CD14-positive monocyte (primary cell): ENCODE results near the gene CXADR. TPM values are rescaled to one million over a fixed set of nuclear protein-coding genes. Genes with fewer than 3 reads are reported as not detected.
A peak's percentile ranks its signal among the peaks of the same experiment; 100 is the strongest.

Experiments
- DNase-seq, 3 donors: peaks; one replicate each; pipeline ENCODE4 v3.0.0-alpha.2; 2011 to 2022
- H2AFZ ChIP-seq: 2 replicates; pipeline ENCODE4 v1.6.0; 2012; ENCODE audit warnings: mild to moderate bottlenecking, low read depth, low read length, inconsistent platforms; ENCODE audit not compliant: insufficient read depth, poor library complexity, severe bottlenecking
- H3K27ac ChIP-seq, 2 donors: 1 replicate in 1 of 2; 2 replicates in 1 of 2; pipeline ENCODE4 v1.5.1; 2012 to 2013; ENCODE audit warnings: low read length in 2 of 2, control low read depth in 1 of 2, inconsistent platforms in 1 of 2, low read depth in 1 of 2, mild to moderate bottlenecking in 1 of 2
- H3K27me3 ChIP-seq, 2 donors: one replicate each; pipeline versions ENCODE4 v1.6.0 to v1.6.1; 2011 to 2013; ENCODE audit warnings: low read length in 2 of 2; ENCODE audit not compliant: control insufficient read depth in 2 of 2, insufficient read depth in 2 of 2
- H3K36me3 ChIP-seq, 2 donors: replicated peaks in 1 of 2; 1 replicate in 1 of 2; 2 replicates in 1 of 2; pipeline versions ENCODE4 v1.5.1 to v1.6.1; 2012 to 2013; ENCODE audit warnings: low read length in 2 of 2, control low read depth in 1 of 2, inconsistent platforms in 1 of 2, mild to moderate bottlenecking in 1 of 2; ENCODE audit not compliant: insufficient read depth in 2 of 2, control insufficient read depth in 1 of 2
- H3K4me1 ChIP-seq, 2 donors: 1 replicate in 1 of 2; 2 replicates in 1 of 2; pipeline versions ENCODE4 v1.5.1 to v1.6.1; 2012 to 2013; ENCODE audit warnings: low read length in 2 of 2, control low read depth in 1 of 2, inconsistent platforms in 1 of 2, mild to moderate bottlenecking in 1 of 2, moderate library complexity in 1 of 2; ENCODE audit not compliant: insufficient read depth in 2 of 2, control insufficient read depth in 1 of 2
- H3K4me2 ChIP-seq: replicated peaks from 2 replicates; pipeline ENCODE3; 2012; ENCODE audit warnings: low read length, moderate library complexity, mild to moderate bottlenecking; ENCODE audit not compliant: poor library complexity, severe bottlenecking; ENCODE audit errors: extremely low read depth
- H3K4me3 ChIP-seq, 3 experiments: fragments of 200-600 bp in 1 of 3; sonication (generic) in 1 of 3; replicated peaks in 1 of 3; 1 replicate in 2 of 3; 2 replicates in 1 of 3; pipeline ENCODE4 v1.5.1; 2011 to 2013; ENCODE audit warnings: low read length in 3 of 3, mild to moderate bottlenecking in 3 of 3, control low read depth in 2 of 3, low read depth in 2 of 3, inconsistent platforms in 1 of 3, moderate library complexity in 1 of 3
- H3K79me2 ChIP-seq: 2 replicates; pipeline ENCODE4 v1.6.0; 2012; ENCODE audit warnings: mild to moderate bottlenecking, control low read depth, inconsistent platforms, low read length, moderate library complexity; ENCODE audit not compliant: insufficient read depth
- H3K9ac ChIP-seq: 2 replicates; pipeline ENCODE4 v1.6.0; 2017; ENCODE audit warnings: low read length, mild to moderate bottlenecking; ENCODE audit not compliant: insufficient read depth, poor library complexity, severe bottlenecking
- H3K9me3 ChIP-seq, 2 donors: replicated peaks in 1 of 2; 1 replicate in 1 of 2; 2 replicates in 1 of 2; pipeline versions ENCODE4 v1.5.1 to v1.6.1; 2012 to 2013; ENCODE audit warnings: low read length in 2 of 2, control low read depth in 1 of 2; ENCODE audit not compliant: control insufficient read depth in 1 of 2, insufficient read depth in 1 of 2
- H4K20me1 ChIP-seq: 2 replicates; pipeline ENCODE4 v1.6.0; 2012; ENCODE audit warnings: mild to moderate bottlenecking, low read length, control low read depth, moderate library complexity; ENCODE audit not compliant: insufficient read depth
- H3K27ac Mint-ChIP-seq, 7 donors: one replicate each; pipeline ENCODE4 v1.8.0; 2020; ENCODE audit warnings: mild to moderate bottlenecking in 7 of 7, mixed read lengths in 7 of 7, moderate library complexity in 6 of 7, inconsistent platforms in 2 of 7
- H3K27me3 Mint-ChIP-seq, 3 donors: one replicate each; pipeline ENCODE4 v1.8.0; 2021 to 2022; ENCODE audit warnings: low read depth in 3 of 3, mild to moderate bottlenecking in 3 of 3, mixed read lengths in 3 of 3, moderate library complexity in 3 of 3, inconsistent platforms in 1 of 3
- H3K36me3 Mint-ChIP-seq, 2 donors: one replicate each; pipeline ENCODE4 v1.8.0; 2020; ENCODE audit warnings: mixed read lengths in 2 of 2, inconsistent platforms in 1 of 2, mild to moderate bottlenecking in 1 of 2
- H3K4me1 Mint-ChIP-seq: one replicate; pipeline ENCODE4 v1.8.0; 2020; ENCODE audit warnings: mild to moderate bottlenecking, mixed read lengths
- H3K4me3 Mint-ChIP-seq, 2 donors: one replicate each; pipeline ENCODE4 v1.8.0; 2020; ENCODE audit warnings: mild to moderate bottlenecking in 2 of 2, mixed read lengths in 2 of 2, moderate library complexity in 1 of 2
- H3K9me3 Mint-ChIP-seq, 7 donors: one replicate each; pipeline ENCODE4 v1.8.0; 2020 to 2022; ENCODE audit warnings: mixed read lengths in 7 of 7, mild to moderate bottlenecking in 6 of 7, moderate library complexity in 6 of 7, inconsistent platforms in 2 of 7
- CTCF ChIP-seq: fragments of 200-600 bp; IDR thresholded peaks from one replicate; pipeline ENCODE4 v1.8.0; 2022; ENCODE audit warnings: antibody characterized with exemption, mild to moderate bottlenecking
- WGBS: methylation state at CpG from one replicate; pipeline ENCODE4 v1.1.5; 2013; ENCODE audit warnings: missing lambda C conversion rate; ENCODE audit not compliant: insufficient coverage; 5-methylcytosine and 5-hydroxymethylcytosine counted together
- intact Hi-C, 2 donors: fragments of 100-400 bp; cut with micrococcal nuclease; formaldehyde crosslinking; loops; one replicate each; pipeline versions ENCODE4 v1.15.0 to v1.15.1; 2023
- polyA plus RNA-seq, 3 donors: library from polyadenylated mRNA; depleted of rRNA in 1 of 3; unstranded in 2 of 3; stranded (reverse) in 1 of 3; fragments of 300-500 nt in 2 of 3; fragments of >200 nt in 1 of 3; fragmentation: Illumina TruSeq in 2 of 3; gene quantifications; 1 replicate in 2 of 3; 2 replicates in 1 of 3; pipeline ENCODE4 v1.2.3, GENCODE V29; 2012 to 2021

CXADR gene
- polyA plus RNA-seq, 3 donors, result not detected

- Histone ChIP-seq H3K4me2 (no peak overlapping the region), H3K4me3 (no peak overlapping the region), H3K9ac (no peak overlapping the region), H4K20me1 (no peaks in the 10 kb centered on the region), H3K27ac (no peak overlapping the region), H3K4me1 (no peaks in the 10 kb centered on the region), H3K9me3 (no peaks in the 10 kb centered on the region), H2AFZ (no peak overlapping the region), H3K36me3 (no peaks in the 10 kb centered on the region), H3K79me2 (no peaks in the 10 kb centered on the region), H3K27me3 (no peaks in the 10 kb centered on the region)
- TF ChIP-seq CTCF, result no peak
- no peaks in the 10 kb centered on the region for H3K36me3 Mint-ChIP-seq
- peaks cover 3 to 18% (median 6%) of the 10 kb centered on the region in 3 donors for H3K27me3 Mint-ChIP-seq
- H3K4me3 Mint-ChIP-seq, result peak overlapping the region in 1 of 2 donors; percentile 5
- DNase-seq, result no peak
- intact Hi-C loops, result no loop called here
- peaks cover 0 to 3% (median 0%) of the 10 kb centered on the region in 7 donors for H3K9me3 Mint-ChIP-seq
- WGBS, result 93% methylated on average over 6 of the region's 7 CpGs
- H3K27ac Mint-ChIP-seq, result no peak overlapping the region
- no peaks in the 10 kb centered on the region for H3K4me1 Mint-ChIP-seq
Observed at GRCh38 chr21:17548262-17548661, 35.4 kb downstream of the CXADR start.

GRCh38 chr21:17550671-17551308 lies 37.9 kb downstream of the CXADR start:
- H3K79me2 ChIP-seq, result no peaks in the 10 kb centered on the region
- H3K9ac ChIP-seq, result no peak overlapping the region
- H3K4me2 ChIP-seq, result no peak overlapping the region
- H3K27me3 ChIP-seq, result no peaks in the 10 kb centered on the region
- Mint-ChIP-seq H3K27ac (no peak overlapping the region), H3K36me3 (no peaks in the 10 kb centered on the region), H3K27me3 (peaks cover 3 to 19% (median 5%) of the 10 kb centered on the region in 3 donors), H3K9me3 (no peaks in the 10 kb centered on the region), H3K4me1 (no peaks in the 10 kb centered on the region), H3K4me3 (no peak overlapping the region)
- H3K27ac ChIP-seq, result no peak overlapping the region
- H3K4me1 ChIP-seq, result no peaks in the 10 kb centered on the region
- no peak overlapping the region for H2AFZ ChIP-seq
- no peaks in the 10 kb centered on the region for H4K20me1 ChIP-seq
- no peak overlapping the region for H3K4me3 ChIP-seq
- 81% methylated on average over 4 of the region's 5 CpGs for WGBS
- H3K36me3 ChIP-seq, result no peaks in the 10 kb centered on the region
- DNase-seq, result no peak
- TF ChIP-seq CTCF, result no peak
- no peaks in the 10 kb centered on the region for H3K9me3 ChIP-seq
- intact Hi-C loops, result no loop called here
